NCI-H524 (cell line): ENCODE results near the gene SUN3.
"Not testable (repeated sequence)": the region's sequence is repeated elsewhere in the genome, so short reads cannot be mapped to it uniquely, and the experiment has no call there.

Source experiments
- DNase-seq, 2 experiments: peaks; one replicate each; lab custom pipeline; 2025; lab: John Stamatoyannopoulos, UW

The SUN3 gene

DNA sequence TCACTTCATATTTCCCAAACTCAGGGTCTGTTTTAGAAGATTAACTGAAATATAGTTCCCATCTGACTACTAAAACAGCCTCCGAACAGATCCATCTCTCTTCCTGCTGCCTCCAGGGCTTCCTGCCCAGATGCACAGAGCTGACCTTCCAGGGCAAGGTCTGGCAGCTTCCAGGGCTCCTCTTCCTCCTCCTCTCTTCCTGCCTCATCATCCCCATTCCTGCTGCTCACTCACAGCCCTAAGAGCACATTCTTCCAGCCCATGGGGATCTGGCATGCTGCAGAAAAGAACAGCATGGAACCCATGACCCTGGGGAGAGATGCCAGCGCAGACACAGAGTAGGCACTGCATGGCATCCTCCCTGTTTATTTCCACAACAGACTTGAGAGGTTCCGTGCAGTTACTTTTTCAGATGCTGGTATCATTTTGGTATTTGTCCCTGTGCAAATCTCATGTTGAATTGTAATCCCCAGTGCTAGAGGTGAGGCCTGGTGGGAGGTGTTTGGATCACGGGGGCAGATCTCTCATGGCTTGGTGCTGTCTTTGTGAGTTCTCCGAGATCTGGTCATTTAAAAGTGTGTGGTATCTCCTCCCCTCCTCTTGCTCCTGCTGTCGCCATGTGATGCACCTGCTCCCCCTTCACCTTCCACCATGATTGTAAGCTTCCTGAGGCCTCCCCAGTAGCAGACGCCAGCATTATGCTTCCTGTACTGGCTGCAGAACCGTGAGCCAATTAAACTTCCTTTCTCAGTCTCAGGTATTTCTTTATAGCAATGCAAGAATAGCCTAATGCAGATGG, 85.0 kb downstream of the SUN3 start:
- DNase-seq = no peak

DNA sequence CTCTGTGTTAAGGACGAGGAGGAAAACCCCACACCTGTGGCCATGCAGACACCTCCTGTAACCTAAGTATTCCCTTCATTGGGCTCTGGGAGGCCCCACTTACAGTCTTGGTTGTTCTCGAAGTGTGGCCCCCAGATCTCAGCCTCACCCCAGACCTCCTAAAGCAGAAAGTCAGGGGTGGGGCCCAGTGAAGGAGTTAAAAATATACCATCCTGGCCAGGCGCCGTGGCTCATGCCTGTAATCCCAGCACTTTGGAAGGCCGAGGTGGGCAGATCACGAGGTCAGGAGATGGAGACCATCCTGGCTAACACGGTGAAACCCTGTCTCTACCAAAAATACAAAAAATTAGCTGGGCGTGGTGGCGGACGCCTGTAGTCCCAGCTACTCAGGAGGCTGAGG, 86.3 kb downstream of the SUN3 start:
- not testable (repeated sequence) for DNase-seq

DNA sequence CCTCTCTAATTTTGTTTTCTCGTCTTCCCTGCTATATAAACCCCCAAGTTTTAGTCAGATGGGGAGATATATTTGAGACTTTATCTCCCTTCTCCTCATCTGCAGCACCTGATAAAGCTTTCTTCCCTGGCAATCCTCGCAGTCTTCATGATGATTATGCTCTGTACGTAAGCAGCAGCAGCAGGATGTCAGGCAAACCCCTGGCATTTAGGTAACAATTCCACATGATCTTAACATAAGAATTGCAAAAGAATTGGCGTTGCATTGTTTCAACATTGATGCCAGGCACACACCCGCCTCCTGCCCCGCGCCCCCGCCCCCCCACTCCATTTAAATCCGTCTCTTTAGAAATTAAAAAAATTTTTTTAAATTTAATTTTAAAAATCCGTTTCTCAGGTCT, 86.8 kb downstream of the SUN3 start:
- no peak for DNase-seq

DNA sequence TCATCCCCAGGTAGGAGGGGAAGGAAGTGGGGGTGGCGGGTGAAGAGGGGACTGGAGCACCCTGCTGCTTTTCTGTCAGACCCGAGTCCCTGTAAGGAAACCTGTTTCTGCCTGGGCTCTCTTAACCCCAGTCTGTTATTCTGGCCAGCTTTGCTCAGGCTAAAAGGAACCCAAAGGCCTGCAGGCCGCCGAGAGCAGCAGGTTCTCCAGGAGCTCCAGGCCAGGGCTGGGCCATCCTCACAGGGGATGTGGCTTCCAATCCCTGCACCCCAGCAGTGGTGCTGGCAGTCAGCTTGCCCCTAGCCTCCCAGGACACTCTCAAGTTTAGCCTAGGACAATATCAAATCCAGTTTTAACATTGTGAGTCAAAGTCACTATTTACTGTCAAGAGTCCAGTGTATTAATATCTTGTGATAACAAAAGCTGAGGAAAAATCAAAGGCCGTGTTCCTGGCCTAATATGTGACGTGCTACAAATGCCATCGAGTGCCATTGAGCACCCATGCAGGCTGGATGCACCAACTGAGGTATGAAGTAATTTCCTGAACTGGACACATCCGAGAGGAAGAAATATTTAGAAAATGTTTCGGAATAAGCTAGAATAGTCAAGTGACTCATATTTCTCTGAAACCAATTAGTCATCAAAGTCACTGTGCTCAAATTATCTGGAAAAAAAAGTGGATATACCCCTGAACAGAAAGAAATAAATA, 87.6 kb downstream of the SUN3 start:
- DNase-seq = no peak

DNA sequence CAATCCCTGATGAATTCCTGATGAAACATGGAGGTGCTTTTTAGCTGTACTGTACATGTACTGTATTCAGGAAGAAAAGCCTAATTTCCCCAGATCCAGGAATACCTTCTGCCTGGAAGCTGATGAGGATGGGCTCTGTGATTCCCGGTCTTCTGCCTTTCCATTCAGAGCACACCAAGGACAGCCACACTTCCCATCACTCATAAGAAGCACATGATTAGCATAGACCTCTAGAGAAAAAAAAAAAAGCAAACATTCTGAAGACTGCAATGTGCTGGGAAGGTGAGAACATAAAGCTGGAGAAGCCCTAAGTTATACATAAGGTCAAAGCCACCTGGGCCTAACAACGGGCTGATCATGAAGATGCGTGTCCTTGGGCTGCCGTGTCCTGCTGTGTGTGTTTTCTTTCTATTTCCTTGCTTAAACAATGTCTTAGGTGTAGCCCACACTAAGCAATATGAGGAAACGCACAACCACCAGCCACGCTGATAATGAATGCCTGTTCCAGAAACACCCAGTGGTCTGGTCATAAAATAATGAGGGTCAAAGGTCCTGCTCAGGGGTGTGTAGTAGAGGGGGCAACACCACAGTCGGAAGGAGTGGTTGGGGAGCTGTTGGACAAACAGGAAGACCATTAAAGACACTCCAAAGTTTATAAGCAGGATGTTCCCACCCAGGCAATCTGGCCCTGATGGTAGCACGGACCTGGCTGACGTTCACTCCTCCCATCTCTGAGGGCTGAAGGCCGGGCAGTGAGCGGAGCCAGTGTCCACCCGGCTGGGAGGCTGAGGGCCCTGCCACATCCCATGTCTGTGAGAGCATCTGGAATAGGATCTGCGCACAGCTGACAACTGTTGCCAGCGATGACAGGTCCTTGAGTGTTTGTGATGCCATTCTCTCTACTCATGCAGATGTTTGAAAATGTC, 88.6 kb downstream of the SUN3 start:
- DNase-seq = no peak

DNA sequence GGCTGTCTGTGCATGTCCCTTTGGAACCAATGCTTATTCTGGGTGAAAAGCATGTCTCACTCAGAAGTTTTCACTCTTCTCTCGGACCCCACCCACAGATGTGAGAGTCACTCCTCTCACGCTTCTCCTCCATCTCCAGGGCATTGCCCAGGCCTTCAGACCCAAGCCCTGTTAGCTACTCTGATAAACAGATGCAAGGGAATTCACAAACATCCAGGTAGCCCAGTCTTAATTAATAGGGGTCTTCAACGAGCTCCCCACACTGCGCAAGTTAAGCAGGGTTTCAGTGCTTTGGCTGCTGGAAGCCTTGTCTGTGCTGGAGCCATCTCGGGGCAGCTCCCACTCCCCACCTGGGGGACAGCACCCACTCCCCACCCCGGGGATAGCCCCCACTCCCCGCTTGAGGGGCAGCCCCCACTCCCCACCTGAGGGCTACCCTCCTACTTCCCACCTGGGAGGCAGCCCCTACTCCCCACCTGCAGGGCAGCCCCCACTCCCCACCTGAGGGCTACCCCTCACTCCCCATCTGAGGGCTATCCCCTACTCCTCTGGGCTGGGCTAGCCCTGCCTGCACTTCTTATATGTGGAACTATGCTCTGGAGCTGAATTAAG, 89.4 kb downstream of the SUN3 start:
- DNase-seq = no peak

DNA sequence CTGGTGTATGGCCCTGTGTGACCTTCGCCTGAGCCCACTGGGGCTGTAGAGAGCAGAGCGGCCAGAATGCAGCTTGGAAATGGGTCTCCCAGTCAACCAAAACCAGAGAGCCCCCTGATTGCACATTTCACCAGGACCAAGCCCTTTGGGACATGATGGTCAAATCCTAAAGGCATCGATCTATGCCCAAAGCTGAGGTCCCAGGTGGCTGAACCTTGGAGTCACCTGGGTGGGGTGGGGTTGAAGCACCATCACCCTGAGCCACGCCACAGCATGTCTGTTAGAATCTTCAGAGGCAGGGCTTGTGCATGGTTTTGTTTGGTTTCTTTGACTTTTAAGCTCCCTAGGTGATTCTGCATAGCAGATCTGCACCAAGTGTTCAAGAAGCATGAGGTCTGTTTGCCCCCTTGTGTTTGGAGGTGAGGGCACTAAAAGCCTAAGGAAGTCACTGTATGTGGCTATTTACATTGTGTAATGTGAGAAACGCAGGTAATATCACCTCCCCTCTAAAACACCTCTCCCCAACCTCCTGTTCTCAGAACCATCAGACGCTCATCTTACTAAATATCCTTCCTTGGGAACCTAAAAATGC, 90.2 kb downstream of the SUN3 start:
- peak in 1 of 2 experiments; percentile 26 for DNase-seq

DNA sequence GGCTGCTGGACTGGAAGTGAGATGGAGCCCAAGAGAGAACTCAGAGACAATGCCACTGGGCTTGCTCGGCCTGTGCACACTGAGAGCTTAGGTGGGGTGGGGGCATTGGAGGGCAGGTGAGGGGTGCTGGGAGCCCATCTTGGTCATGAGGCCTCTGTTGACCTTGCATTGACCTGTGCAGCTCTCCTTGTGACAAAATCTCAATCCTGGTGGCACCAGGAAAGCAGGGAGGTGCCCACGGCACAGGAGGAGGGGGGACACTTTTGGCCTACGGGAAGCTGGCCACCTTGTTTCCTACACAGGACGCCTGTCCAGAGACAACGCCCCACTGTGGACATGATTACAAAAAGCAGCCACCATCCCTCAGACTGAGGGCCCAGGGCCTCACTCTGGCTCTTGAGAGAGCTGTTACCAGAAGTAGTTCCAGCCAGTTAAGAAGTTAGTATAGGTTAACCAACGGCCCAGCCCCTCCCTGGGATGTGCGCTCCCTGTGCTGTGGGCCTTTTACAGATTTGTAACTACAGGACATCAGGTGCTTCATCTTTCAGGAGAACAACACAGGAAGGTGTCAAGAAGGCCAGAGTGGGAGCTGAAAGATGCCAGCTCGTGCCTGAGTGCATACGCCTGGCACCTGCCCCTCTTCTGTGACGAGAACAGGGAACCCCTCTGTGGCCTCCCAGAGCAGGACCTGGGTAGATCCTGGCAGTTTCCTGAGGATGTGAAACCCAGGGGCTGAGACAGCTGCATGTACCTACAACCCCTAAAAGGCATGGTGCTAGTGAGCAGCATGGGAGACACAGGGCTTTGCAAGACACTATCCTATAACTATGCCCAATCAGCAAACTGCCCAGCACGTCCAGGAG, 91.0 kb downstream of the SUN3 start:
- DNase-seq = no peak
